Tibial nerve (tissue), 4 donors: ENCODE results near the gene OR52W1. TPM values are rescaled to one million over a fixed set of nuclear protein-coding genes. Genes with fewer than 3 reads are reported as not detected.

Experiments
- DNase-seq, 2 donors: peaks; one replicate each; pipeline ENCODE4 v3.0.0-alpha.2; 2019; ENCODE audit warnings: low spot score in 2 of 2
- H3K27ac ChIP-seq, 4 donors: fragments of 200-600 bp; sonication (generic) in 3 of 4; one replicate each; pipeline ENCODE4 v1.5.1; 2017 to 2019; ENCODE audit warnings: mild to moderate bottlenecking in 1 of 4
- H3K27me3 ChIP-seq, 2 donors: fragments of 200-600 bp; sonication (generic) in 1 of 2; one replicate each; pipeline versions ENCODE4 v1.5.1 to v1.6.0; 2017 to 2019
- H3K36me3 ChIP-seq, 3 donors: fragments of 200-600 bp; sonication (generic); one replicate each; pipeline ENCODE4 v1.5.1; 2018 to 2019
- H3K4me1 ChIP-seq, 4 donors: fragments of 200-600 bp; sonication (generic) in 3 of 4; one replicate each; pipeline ENCODE4 v1.5.1; 2017 to 2019
- H3K4me3 ChIP-seq, 4 donors: fragments of 200-600 bp; sonication (generic) in 3 of 4; one replicate each; pipeline ENCODE4 v1.5.1; 2017 to 2019; ENCODE audit warnings: mild to moderate bottlenecking in 1 of 4, moderate library complexity in 1 of 4
- H3K9me3 ChIP-seq, 4 donors: fragments of 200-600 bp; sonication (generic) in 3 of 4; one replicate each; pipeline ENCODE4 v1.5.1; 2017 to 2019
- EP300 ChIP-seq, 2 donors: sonication (generic); formaldehyde crosslinking; IDR thresholded peaks; one replicate each; pipeline ENCODE4 v1.6.1; 2017; ENCODE audit warnings: antibody characterized with exemption in 2 of 2, mild to moderate bottlenecking in 1 of 2
- POLR2A ChIP-seq, 2 donors: fragments of 450-650 bp; IDR thresholded peaks; one replicate each; pipeline ENCODE4 v1.6.1; 2017; ENCODE audit warnings: antibody characterized with exemption in 2 of 2, mild to moderate bottlenecking in 2 of 2, moderate library complexity in 2 of 2
- WGBS, 2 donors: methylation state at CpG; one replicate each; pipeline ENCODE4 v1.1.5; 2018; 5-methylcytosine and 5-hydroxymethylcytosine counted together
- total RNA-seq, 4 donors: library from RNA; depleted of rRNA; stranded (reverse); fragments of >200 nt; gene quantifications; one replicate each; pipeline ENCODE4 v1.1.0, GENCODE V29; 2016
- TF ChIP-seq, protein P1 (sequence below), 5 experiments: fragments of 200-600 bp in 3 of 5; fragments of 450-650 bp in 2 of 5; sonication (generic) in 3 of 5; IDR thresholded peaks; one replicate each; pipeline ENCODE4 v1.5.1; 2016 to 2019; ENCODE audit warnings: antibody characterized with exemption in 5 of 5, mild to moderate bottlenecking in 3 of 5, moderate library complexity in 2 of 5

OR52W1 gene
- total RNA-seq, 4 donors from 2014 or later = not detected

DNA sequence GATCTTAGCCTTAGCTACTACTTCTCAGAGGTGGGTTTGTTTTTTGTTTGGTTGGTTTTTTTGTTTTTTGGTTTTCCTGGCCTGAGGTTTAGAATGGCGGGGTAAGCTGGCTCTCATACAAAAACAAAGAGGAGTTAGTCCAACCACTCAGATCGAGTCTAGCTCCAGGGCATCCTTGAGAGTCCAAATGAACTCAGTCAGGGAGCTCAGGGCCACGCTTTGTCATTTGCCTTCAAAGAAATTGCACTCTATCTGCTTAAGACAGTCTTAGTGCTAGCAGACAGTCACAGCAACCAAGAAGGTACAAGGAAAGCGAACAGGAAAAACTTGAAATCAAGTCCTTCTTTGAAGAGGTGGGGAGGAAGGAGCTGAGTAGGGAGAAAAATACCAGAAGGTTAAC is 17.5 kb downstream of the OR52W1 start:
- no peaks in the 10 kb centered on the region for H3K9me3 ChIP-seq
- no peak for DNase-seq
- no peak for TF ChIP-seq EP300 (IDR thresholded peaks at IDR 0.05)
- no peak for TF ChIP-seq POLR2A (IDR thresholded peaks at IDR 0.05)
- TF ChIP-seq, protein P1, sequence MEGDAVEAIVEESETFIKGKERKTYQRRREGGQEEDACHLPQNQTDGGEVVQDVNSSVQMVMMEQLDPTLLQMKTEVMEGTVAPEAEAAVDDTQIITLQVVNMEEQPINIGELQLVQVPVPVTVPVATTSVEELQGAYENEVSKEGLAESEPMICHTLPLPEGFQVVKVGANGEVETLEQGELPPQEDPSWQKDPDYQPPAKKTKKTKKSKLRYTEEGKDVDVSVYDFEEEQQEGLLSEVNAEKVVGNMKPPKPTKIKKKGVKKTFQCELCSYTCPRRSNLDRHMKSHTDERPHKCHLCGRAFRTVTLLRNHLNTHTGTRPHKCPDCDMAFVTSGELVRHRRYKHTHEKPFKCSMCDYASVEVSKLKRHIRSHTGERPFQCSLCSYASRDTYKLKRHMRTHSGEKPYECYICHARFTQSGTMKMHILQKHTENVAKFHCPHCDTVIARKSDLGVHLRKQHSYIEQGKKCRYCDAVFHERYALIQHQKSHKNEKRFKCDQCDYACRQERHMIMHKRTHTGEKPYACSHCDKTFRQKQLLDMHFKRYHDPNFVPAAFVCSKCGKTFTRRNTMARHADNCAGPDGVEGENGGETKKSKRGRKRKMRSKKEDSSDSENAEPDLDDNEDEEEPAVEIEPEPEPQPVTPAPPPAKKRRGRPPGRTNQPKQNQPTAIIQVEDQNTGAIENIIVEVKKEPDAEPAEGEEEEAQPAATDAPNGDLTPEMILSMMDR (IDR thresholded peaks at IDR 0.05) = no peak
- H3K4me3 ChIP-seq = no peak overlapping the region
- WGBS, 2 donors = 84 to 91% methylated on average over 4 of the region's 4 CpGs
- H3K4me1 ChIP-seq = peaks cover 0 to 4% (median 0%) of the 10 kb centered on the region in 4 donors
- H3K36me3 ChIP-seq = peaks cover 0 to 96% (median 25%) of the 10 kb centered on the region in 3 donors
- no peaks in the 10 kb centered on the region for H3K27me3 ChIP-seq
- no peak overlapping the region for H3K27ac ChIP-seq

DNA sequence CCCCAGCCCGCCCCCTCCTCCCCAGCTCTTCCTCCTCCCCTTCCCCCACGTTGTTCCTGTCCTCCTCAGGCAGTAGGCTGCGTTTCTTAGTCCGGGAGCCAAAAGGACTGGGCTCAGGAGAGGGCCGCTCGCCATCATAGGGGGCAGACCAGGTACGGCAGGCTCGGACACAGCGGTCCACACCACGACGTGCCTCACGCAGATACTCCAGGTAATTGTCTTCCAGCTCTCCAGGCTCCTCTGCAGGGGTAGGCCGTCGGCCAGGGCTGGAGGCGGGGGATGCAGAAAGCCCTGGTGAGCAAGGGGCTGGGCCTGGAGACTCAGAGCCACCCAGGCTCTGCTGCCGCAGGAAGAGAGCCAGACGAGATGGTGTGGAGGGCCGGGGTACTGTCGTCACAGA is 18.7 kb downstream of the OR52W1 start:
- no peaks in the 10 kb centered on the region for H3K9me3 ChIP-seq
- DNase-seq = no peak
- no peak overlapping the region for H3K4me3 ChIP-seq
- no peaks in the 10 kb centered on the region for H3K27me3 ChIP-seq
- H3K4me1 ChIP-seq = peaks cover 0 to 4% (median 0%) of the 10 kb centered on the region in 4 donors
- TF ChIP-seq EP300 (IDR thresholded peaks at IDR 0.05) (no peak), POLR2A (IDR thresholded peaks at IDR 0.05) (no peak)
- TF ChIP-seq, protein P1 (IDR thresholded peaks at IDR 0.05) = no peak
- H3K36me3 ChIP-seq = peaks cover 0 to 95% (median 25%) of the 10 kb centered on the region in 3 donors
- WGBS, 2 donors = 89 to 90% methylated on average over 13 to 19 of the region's 19 CpGs
- H3K27ac ChIP-seq = no peak overlapping the region

DNA sequence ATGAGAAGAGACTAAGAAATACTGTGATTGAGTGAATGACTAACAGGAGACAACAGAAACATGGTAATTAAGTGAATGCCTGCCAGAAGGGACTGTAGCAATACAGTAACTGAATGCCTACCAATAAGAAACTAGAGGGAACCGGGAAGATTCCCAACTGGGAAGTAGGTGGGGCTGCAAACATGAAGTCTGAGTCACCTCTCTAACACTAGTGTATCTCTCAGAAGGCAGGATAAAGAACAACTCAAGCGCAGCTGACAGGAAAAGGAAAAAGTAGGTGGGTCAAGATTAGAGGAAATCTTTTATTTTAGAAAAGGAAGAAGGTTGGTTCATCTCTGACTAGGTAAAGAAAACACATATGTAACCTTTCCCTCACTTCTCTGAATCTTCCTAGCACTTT is 20.3 kb downstream of the OR52W1 start:
- H3K4me1 ChIP-seq = peaks cover 0 to 4% (median 0%) of the 10 kb centered on the region in 4 donors
- TF ChIP-seq, protein P1 (IDR thresholded peaks at IDR 0.05) = no peak
- TF ChIP-seq EP300 (IDR thresholded peaks at IDR 0.05) (no peak), POLR2A (IDR thresholded peaks at IDR 0.05) (no peak)
- H3K27ac ChIP-seq = no peak overlapping the region
- H3K27me3 ChIP-seq = no peaks in the 10 kb centered on the region
- no peak overlapping the region for H3K4me3 ChIP-seq
- H3K9me3 ChIP-seq = no peaks in the 10 kb centered on the region
- peak in 1 of 2 donors; percentile 25 for DNase-seq
- 56 to 60% methylated on average over 2 of the region's 2 CpGs for WGBS, 2 donors
- peaks cover 0 to 97% (median 22%) of the 10 kb centered on the region in 3 donors for H3K36me3 ChIP-seq

DNA sequence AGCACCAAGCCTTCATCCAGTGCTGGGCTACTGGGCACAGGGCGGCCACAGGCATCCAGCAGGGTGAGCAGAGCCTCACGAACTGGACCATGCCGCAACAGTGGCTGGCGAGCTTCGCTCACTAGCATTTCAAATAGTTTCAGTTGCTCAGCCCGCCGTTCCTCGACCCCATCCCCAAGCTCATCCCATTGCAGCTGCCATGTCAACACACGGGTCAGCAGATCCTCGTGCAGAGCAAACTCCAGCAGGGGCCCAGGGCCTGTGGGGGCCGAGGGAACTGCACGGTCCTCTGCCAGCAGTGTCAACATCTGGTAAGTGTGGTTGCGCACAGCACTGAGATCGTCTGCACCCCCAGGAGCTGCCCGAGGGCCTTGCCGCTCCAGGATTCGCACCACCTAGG is 24.8 kb downstream of the OR52W1 start:
- WGBS, 2 donors = 97 to 99% methylated on average over 17 of the region's 17 CpGs
- no peak for DNase-seq
- Histone ChIP-seq H3K4me3 (no peak overlapping the region), H3K27me3 (no peaks in the 10 kb centered on the region), H3K4me1 (peaks cover 0 to 24% (median 0%) of the 10 kb centered on the region in 4 donors), H3K36me3 (peaks cover 0 to 64% (median 3%) of the 10 kb centered on the region in 3 donors), H3K27ac (no peak overlapping the region), H3K9me3 (no peaks in the 10 kb centered on the region)
- TF ChIP-seq POLR2A (IDR thresholded peaks at IDR 0.05) = no peak
- TF ChIP-seq EP300 (IDR thresholded peaks at IDR 0.05) = no peak
- TF ChIP-seq, protein P1 (IDR thresholded peaks at IDR 0.05) = no peak

DNA sequence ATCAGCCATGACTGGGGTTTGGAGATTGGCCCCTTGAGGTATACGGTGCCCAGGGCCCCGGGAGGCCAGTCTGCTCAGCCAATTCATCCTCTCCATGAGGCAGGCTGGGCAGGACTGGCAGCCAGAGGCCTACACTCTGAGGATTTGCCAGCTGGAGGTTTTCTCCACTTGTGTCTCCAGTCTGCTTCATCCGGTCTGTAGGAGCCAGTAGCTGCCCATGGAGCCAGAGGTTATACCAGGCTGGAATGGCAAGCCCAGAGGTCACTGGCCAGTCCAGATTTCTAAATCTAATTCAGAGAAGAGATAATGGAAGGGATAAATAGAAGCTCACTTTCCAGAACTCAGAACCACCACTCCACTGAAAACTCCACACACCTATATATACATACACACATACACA is 25.4 kb downstream of the OR52W1 start:
- no peak overlapping the region for H3K4me3 ChIP-seq
- DNase-seq = no peak
- H3K27me3 ChIP-seq = no peaks in the 10 kb centered on the region
- no peak for TF ChIP-seq POLR2A (IDR thresholded peaks at IDR 0.05)
- no peak for TF ChIP-seq EP300 (IDR thresholded peaks at IDR 0.05)
- TF ChIP-seq, protein P1 (IDR thresholded peaks at IDR 0.05) = no peak
- H3K27ac ChIP-seq = no peak overlapping the region
- peaks cover 0 to 58% (median 3%) of the 10 kb centered on the region in 3 donors for H3K36me3 ChIP-seq
- WGBS, 2 donors = 92 to 100% methylated on average over 3 of the region's 3 CpGs
- peaks cover 0 to 24% (median 0%) of the 10 kb centered on the region in 4 donors for H3K4me1 ChIP-seq
- H3K9me3 ChIP-seq = no peaks in the 10 kb centered on the region
